Measurements from ENCODE around the gene KLHDC10.

DNA sequence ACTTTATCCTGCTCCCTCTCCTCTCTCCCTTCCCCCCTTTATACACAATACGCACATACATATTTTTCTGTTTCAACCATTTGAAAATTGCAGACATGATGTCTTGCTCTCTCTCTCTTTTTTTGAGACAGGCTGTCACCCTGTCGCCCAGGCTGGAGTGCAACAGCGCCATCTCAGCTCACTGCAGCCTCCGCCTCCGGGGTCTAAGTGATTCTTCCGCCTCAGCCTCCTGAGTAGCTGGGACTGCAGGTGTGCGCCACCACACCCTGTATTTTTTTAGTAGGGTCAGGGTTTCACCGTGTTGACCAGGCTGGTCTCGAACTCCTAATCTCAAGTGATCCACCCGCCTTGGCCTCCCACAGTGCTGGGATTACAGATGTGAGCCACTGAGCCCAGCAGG is 38.5 kb downstream of the KLHDC10 start:
- TF ChIP-seq CTCF (optimal IDR thresholded peaks at IDR 0.05 in 1 of 3, IDR thresholded peaks at IDR 0.05 in 1 of 3, conservative IDR thresholded peaks at IDR 0.05 in 1 of 3; ENCODE audit: extremely low read depth in 1 of 3, insufficient read depth in 2 of 3, low read length in 3 of 3) = no peak
- TF ChIP-seq EZH2 (IDR thresholded peaks at IDR 0.05; ENCODE audit: low read length) = no peak
